Cardiac muscle cell (in vitro differentiated cells and primary cell): ENCODE measurements around the gene TFIP11. TPM values are rescaled to one million over a fixed set of nuclear protein-coding genes. Genes with fewer than 3 reads are reported as not detected.

Experiments used
- DNase-seq, 2 donors: peaks; one replicate each; pipeline versions ENCODE4 v3.0.0 to v3.0.0-alpha.2; 2010 to 2017; ENCODE audit warnings: low read depth in 1 of 2, low spot score in 1 of 2
- H3K27ac ChIP-seq: fragments of 200-600 bp; sonication (generic); 2 replicates; pipeline ENCODE4 v1.5.1; 2016
- H3K27me3 ChIP-seq: fragments of 200-600 bp; sonication (generic); 2 replicates; pipeline ENCODE4 v1.6.0; 2016; ENCODE audit warnings: control low read depth
- H3K36me3 ChIP-seq: fragments of 200-600 bp; sonication (generic); 2 replicates; pipeline ENCODE4 v1.5.1; 2016; ENCODE audit warnings: control low read depth
- H3K4me1 ChIP-seq: fragments of 200-600 bp; sonication (generic); 2 replicates; pipeline ENCODE4 v1.8.1; 2017; ENCODE audit warnings: low read depth, mild to moderate bottlenecking, mixed run types
- H3K4me3 ChIP-seq: fragments of 200-600 bp; sonication (generic); 2 replicates; pipeline ENCODE4 v1.5.1; 2016; ENCODE audit warnings: mild to moderate bottlenecking
- H3K9me3 ChIP-seq: fragments of 200-600 bp; sonication (generic); 2 replicates; pipeline ENCODE4 v1.5.1; 2017; ENCODE audit warnings: low read depth, mild to moderate bottlenecking, control low read depth
- polyA plus RNA-seq: library from polyadenylated mRNA; unstranded; fragments of >200 nt; fragmentation: Nextera tagmentation; extraction: Ambion mirVana; gene quantifications from 2 replicates; pipeline ENCODE4 v1.2.1, GENCODE V29; 2016
- total RNA-seq: library from RNA; depleted of rRNA; stranded (reverse); fragments of >200 nt; gene quantifications from 2 replicates; pipeline ENCODE4 v1.2.3, GENCODE V29; 2016
- TF ChIP-seq, protein P1 (sequence below): IDR thresholded peaks from 2 replicates; pipeline ENCODE4 v1.5.1; 2012; ENCODE audit warnings: low read depth, mild to moderate bottlenecking, low read length

TFIP11 gene
- total and polyA plus RNA-seq, 2 experiments from 2014 or later = 24.6 to 25.5 TPM

DNA sequence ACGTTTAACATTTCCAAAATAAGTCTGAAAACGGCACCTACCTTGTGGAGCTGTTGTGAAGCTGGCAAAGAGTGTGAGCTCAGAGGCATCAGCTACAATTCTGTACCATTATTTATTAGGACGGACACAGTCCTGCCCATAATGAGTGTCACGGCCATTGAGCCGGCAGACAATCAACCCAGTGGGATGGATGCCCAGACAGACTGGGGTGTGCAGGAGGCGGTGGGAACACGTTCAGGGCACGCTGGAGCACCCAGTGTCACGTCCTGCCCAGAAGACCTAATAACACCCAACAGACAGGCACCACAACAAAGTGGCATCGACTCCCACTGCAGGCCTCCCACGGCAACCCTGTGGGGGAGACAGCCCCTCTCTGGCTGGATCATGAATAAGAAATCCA is 43.2 kb upstream of the TFIP11 start:
- Histone ChIP-seq H3K36me3 (no peaks in the 10 kb centered on the region), H3K27me3 (no peaks in the 10 kb centered on the region), H3K9me3 (no peaks in the 10 kb centered on the region), H3K27ac (no peak overlapping the region), H3K4me3 (no peak overlapping the region), H3K4me1 (no peaks in the 10 kb centered on the region)
- no peak for DNase-seq
- TF ChIP-seq, protein P1, sequence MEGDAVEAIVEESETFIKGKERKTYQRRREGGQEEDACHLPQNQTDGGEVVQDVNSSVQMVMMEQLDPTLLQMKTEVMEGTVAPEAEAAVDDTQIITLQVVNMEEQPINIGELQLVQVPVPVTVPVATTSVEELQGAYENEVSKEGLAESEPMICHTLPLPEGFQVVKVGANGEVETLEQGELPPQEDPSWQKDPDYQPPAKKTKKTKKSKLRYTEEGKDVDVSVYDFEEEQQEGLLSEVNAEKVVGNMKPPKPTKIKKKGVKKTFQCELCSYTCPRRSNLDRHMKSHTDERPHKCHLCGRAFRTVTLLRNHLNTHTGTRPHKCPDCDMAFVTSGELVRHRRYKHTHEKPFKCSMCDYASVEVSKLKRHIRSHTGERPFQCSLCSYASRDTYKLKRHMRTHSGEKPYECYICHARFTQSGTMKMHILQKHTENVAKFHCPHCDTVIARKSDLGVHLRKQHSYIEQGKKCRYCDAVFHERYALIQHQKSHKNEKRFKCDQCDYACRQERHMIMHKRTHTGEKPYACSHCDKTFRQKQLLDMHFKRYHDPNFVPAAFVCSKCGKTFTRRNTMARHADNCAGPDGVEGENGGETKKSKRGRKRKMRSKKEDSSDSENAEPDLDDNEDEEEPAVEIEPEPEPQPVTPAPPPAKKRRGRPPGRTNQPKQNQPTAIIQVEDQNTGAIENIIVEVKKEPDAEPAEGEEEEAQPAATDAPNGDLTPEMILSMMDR = no peak

DNA sequence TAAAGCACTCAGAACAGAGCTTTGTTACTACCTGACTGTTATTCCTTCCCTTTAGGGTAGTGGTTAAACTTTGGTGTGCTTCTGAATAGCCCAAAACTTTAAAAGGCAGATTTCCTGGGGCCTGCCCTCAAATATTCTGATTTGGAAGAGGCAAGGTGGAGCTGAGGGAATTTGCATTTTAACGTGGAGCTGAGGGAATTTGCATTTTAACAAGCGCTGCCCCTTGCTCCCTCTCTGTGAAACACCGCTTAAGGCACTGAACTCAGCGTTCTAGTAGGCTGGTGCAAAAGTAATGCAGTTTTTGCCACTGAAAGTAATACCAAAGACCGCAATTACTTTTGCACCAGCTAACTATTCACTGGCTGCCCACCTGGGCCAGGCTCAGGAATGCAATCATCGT is 42.7 kb upstream of the TFIP11 start:
- no peak overlapping the region for H3K4me3 ChIP-seq
- DNase-seq = no peak
- no peaks in the 10 kb centered on the region for H3K36me3 ChIP-seq
- H3K9me3 ChIP-seq = no peaks in the 10 kb centered on the region
- H3K4me1 ChIP-seq = no peaks in the 10 kb centered on the region
- TF ChIP-seq, protein P1 = no peak
- H3K27me3 ChIP-seq = no peaks in the 10 kb centered on the region
- no peak overlapping the region for H3K27ac ChIP-seq

DNA sequence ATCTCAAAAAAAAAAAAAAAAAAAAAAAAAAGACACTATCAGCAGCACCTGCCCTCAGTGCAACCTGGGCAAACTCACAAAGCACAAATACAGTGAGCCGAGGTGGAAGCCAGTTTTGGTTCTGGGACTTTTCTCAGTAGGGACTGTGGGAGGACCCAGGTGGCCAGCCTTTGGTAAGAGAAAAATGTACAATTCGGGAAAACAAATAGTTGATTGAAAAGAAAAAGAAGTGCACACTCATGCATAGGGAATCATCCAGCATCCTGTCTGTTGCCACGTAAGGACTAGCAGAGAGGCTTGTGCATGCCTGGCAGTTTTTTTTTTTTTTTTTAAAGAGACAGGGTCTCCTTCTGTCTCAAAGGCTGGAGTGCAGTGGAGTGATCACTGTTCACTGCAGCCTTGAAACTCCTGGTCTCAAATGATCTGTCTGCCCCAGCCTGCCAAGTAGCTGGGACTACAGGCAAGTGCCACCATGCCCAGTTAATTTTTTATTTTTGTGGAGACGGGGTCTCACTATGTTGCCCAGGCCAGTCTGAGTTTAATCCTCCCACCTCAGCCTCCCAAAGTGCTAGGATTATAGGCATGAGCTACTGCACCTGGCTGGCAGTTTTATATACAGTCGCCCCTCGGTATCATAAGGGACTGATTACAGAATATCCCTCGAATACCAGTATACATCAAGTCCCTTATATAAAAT is 40.9 kb upstream of the TFIP11 start:
- no peaks in the 10 kb centered on the region for H3K36me3 ChIP-seq
- H3K4me1 ChIP-seq = peaks cover 6% of the 10 kb centered on the region
- no peaks in the 10 kb centered on the region for H3K9me3 ChIP-seq
- no peak overlapping the region for H3K27ac ChIP-seq
- DNase-seq = peak in 1 of 2 donors; percentile 75
- TF ChIP-seq, protein P1 = no peak
- H3K4me3 ChIP-seq = no peak overlapping the region
- no peaks in the 10 kb centered on the region for H3K27me3 ChIP-seq

DNA sequence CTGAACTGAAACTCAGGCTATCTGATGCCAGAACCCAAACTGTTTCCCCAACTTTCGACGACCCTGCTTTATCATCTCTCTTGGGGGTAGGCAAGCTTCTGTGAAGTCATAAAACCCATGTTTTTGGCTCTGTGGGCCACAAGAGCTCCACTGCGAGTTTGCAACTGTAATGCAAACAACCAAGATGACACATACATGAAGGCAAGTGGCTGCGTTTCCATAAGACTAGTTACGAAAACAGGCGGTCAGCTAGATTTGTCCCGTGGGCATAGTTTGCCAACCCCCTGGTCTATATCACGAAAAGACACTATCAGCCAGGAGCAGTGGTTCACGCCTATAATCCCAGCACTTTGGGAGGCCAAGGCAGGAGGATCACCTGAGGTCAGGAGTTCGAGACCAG is 40.2 kb upstream of the TFIP11 start:
- TF ChIP-seq, protein P1 = no peak
- H3K27ac ChIP-seq = no peak overlapping the region
- peaks cover 6% of the 10 kb centered on the region for H3K4me1 ChIP-seq
- H3K9me3 ChIP-seq = no peaks in the 10 kb centered on the region
- no peak overlapping the region for H3K4me3 ChIP-seq
- peak in 1 of 2 donors; percentile 17 for DNase-seq
- no peaks in the 10 kb centered on the region for H3K27me3 ChIP-seq
- H3K36me3 ChIP-seq = no peaks in the 10 kb centered on the region

DNA sequence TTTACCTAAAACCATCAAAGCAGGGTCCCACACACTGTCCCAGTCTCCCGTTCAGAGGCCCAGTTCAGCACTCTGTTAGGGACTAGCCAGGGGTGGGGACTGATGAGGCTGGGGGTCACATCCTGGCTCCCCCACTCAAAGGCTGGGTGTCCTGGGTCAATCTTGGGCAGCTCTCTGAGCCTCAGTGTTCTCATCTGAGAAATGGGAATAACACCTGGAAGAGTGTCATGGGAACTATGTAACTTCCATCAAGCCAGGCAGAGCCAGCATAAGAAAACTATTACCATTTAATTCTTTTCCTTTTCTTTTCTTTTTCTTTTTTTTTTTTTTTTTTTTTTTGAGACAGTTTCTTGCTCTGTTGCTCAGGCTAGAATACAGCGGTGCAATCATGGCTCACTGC is 39.3 kb upstream of the TFIP11 start:
- H3K4me1 ChIP-seq = peaks cover 6% of the 10 kb centered on the region
- no peak for DNase-seq
- H3K27me3 ChIP-seq = no peaks in the 10 kb centered on the region
- no peak overlapping the region for H3K4me3 ChIP-seq
- H3K27ac ChIP-seq = no peak overlapping the region
- H3K36me3 ChIP-seq = no peaks in the 10 kb centered on the region
- H3K9me3 ChIP-seq = no peaks in the 10 kb centered on the region
- TF ChIP-seq, protein P1 = no peak
